ENCODE data around the gene CLRN2.

GRCh38 chr4:17565846-17566245 is 50.9 kb downstream of the CLRN2 start:
- TF ChIP-seq CTCF (IDR thresholded peaks at IDR 0.05) (no peak), POLR2A (IDR thresholded peaks at IDR 0.05) (no peak)

Data from lower leg skin (tissue), 3 donors.